ENCODE results near the gene ITFG1. TPM values are rescaled to one million over a fixed set of nuclear protein-coding genes. Genes with fewer than 3 reads are reported as not detected.

Gene ITFG1
- total RNA-seq, 2 donors from 2014 or later, result 17.8 to 24.6 TPM

GRCh38 chr16:47463771-47464624 is 3.1 kb upstream of the ITFG1 start:
- TF ChIP-seq, protein P1, sequence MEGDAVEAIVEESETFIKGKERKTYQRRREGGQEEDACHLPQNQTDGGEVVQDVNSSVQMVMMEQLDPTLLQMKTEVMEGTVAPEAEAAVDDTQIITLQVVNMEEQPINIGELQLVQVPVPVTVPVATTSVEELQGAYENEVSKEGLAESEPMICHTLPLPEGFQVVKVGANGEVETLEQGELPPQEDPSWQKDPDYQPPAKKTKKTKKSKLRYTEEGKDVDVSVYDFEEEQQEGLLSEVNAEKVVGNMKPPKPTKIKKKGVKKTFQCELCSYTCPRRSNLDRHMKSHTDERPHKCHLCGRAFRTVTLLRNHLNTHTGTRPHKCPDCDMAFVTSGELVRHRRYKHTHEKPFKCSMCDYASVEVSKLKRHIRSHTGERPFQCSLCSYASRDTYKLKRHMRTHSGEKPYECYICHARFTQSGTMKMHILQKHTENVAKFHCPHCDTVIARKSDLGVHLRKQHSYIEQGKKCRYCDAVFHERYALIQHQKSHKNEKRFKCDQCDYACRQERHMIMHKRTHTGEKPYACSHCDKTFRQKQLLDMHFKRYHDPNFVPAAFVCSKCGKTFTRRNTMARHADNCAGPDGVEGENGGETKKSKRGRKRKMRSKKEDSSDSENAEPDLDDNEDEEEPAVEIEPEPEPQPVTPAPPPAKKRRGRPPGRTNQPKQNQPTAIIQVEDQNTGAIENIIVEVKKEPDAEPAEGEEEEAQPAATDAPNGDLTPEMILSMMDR (IDR thresholded peaks at IDR 0.05), result no peak
- TF ChIP-seq POLR2A (IDR thresholded peaks at IDR 0.05), result no peak
- intact Hi-C loops (cut with DNase I), result no loop called here
- H3K9me3 ChIP-seq, result no peaks in the 10 kb centered on the region
- no peak overlapping the region for H3K4me3 ChIP-seq
- H3K36me3 ChIP-seq (replicated peaks in 1 of 2; ENCODE audit: insufficient read depth in 1 of 2, low read depth in 2 of 2), result no peaks in the 10 kb centered on the region
- H3K4me1 ChIP-seq, result peaks cover 49% of the 10 kb centered on the region
- no peak for ATAC-seq
- 77 to 84% methylated on average over 11 of the region's 11 CpGs for WGBS, 2 donors
- no peaks in the 10 kb centered on the region for H3K27me3 ChIP-seq
- no peak overlapping the region for H3K27ac ChIP-seq
- DNase-seq, result no peak

DNA sequence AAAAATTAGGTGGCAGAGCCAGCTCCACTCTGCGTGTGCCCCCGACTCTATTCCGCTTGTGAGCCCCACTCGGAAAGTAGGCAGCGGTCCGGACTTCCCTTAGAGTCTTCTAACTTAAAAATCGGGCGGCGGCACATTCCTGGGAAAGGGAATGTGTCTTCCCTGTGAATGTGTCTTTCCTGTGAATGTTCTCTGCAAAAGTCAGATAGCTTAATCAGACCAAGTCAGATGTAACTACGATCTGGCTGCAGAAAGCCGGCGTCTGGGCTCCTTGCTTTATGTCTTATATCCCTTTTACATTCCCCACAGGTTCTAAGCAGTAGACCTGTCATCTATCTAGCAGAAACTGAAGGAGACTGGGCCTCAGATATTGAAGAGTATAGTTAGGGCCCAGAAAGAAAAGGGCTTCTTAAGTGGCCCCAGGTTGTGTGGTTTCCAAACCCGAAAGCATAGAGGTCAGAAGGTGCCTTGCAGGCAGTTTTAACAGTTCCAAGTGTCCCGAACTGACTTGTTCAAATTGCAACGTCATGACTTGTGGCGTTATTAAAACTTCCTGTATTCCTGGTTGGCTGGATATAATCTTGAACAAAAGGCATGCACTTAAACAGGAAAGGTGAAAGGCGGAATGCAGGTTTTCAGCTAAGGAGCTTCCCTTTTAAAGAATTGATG is 869 bp upstream of the ITFG1 start:
- 0% methylated on average over 17 of the region's 17 CpGs for WGBS, 2 donors
- Histone ChIP-seq H3K36me3 (replicated peaks in 1 of 2; ENCODE audit: insufficient read depth in 1 of 2, low read depth in 2 of 2) (no peaks in the 10 kb centered on the region), H3K4me3 (peak overlapping the region; percentile 76 to 81), H3K27ac (peak overlapping the region; percentile 94 to 99 (median 98)), H3K9me3 (no peaks in the 10 kb centered on the region), H3K27me3 (no peaks in the 10 kb centered on the region), H3K4me1 (peaks cover 39% of the 10 kb centered on the region)
- intact Hi-C loops (cut with DNase I), result no loop called here
- ATAC-seq, result peak; percentile 65
- peak; percentile 27 to 68 (median 36) for DNase-seq
- TF ChIP-seq, protein P1 (IDR thresholded peaks at IDR 0.05), result peak in 1 of 7 experiments; percentile 15
- no peak for TF ChIP-seq POLR2A (IDR thresholded peaks at IDR 0.05)

- H3K9me3 ChIP-seq, result no peaks in the 10 kb centered on the region
- H3K36me3 ChIP-seq (replicated peaks in 1 of 2; ENCODE audit: insufficient read depth in 1 of 2, low read depth in 2 of 2), result no peaks in the 10 kb centered on the region
- peaks cover 33% of the 10 kb centered on the region for H3K4me1 ChIP-seq
- H3K27me3 ChIP-seq, result no peaks in the 10 kb centered on the region
- WGBS, 2 donors, result 0 to 3% methylated on average over 4 of the region's 4 CpGs
- TF ChIP-seq, protein P1 (IDR thresholded peaks at IDR 0.05), result no peak
- TF ChIP-seq POLR2A (IDR thresholded peaks at IDR 0.05), result no peak
- peak in 2 of 4 donors; percentile 6 to 15 for DNase-seq
- intact Hi-C loops (cut with DNase I), result no loop called here
- peak overlapping the region; percentile 76 to 81 for H3K4me3 ChIP-seq
- peak overlapping the region; percentile 94 to 99 (median 98) for H3K27ac ChIP-seq
- ATAC-seq, result peak; percentile 12
Observed at GRCh38 chr16:47460359-47460710, 528 bp downstream of the ITFG1 start.

DNA sequence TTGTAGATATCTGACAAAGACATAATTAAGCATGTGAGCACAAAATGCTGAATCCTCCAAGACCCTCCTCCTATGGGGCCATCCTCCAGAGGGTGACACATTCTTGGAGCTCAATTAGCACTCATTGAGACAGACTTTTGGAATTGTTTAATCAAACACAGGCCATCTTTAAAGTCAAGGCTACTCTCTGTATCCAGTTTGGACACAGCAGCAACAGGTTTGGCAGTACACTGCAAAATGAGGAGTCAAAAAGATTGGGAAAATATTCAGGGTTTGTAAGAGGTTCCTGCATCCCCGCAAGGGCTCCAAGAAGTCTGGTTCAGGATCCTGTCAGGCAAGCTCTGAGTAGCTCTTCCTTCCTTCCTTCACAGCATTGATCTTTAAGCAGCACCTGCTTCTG is 1.3 kb downstream of the ITFG1 start:
- H3K9me3 ChIP-seq, result no peaks in the 10 kb centered on the region
- no peak for TF ChIP-seq POLR2A (IDR thresholded peaks at IDR 0.05)
- TF ChIP-seq, protein P1 (IDR thresholded peaks at IDR 0.05), result no peak

More for the DNA sequence above, 1.3 kb downstream of the ITFG1 start:
- no peak for ATAC-seq
- no peaks in the 10 kb centered on the region for H3K27me3 ChIP-seq
- WGBS, 2 donors, result 85 to 94% methylated on average over 1 of the region's 1 CpG
- H3K36me3 ChIP-seq (replicated peaks in 1 of 2; ENCODE audit: insufficient read depth in 1 of 2, low read depth in 2 of 2), result no peaks in the 10 kb centered on the region
- intact Hi-C loops (cut with DNase I), result no loop called here
- no peak overlapping the region for H3K27ac ChIP-seq
- no peak for DNase-seq
- H3K4me1 ChIP-seq, result peaks cover 32% of the 10 kb centered on the region
- peak overlapping the region in 1 of 2 donors; percentile 81 for H3K4me3 ChIP-seq

Measured in body of pancreas (tissue), 4 donors.